HL-60 (cell line): ENCODE data around the gene INO80C.

ENCODE experiments used
- GABPA ChIP-seq: IDR thresholded peaks from 2 replicates; pipeline ENCODE4 v1.6.1; 2012; ENCODE audit warnings: low read depth
- POLR2AphosphoS5 ChIP-seq: IDR thresholded peaks from 2 replicates; pipeline ENCODE4 v1.6.1; 2012; ENCODE audit warnings: low read depth
- TF ChIP-seq, protein P1 (sequence below): IDR thresholded peaks from one replicate; pipeline ENCODE4 v1.5.1; 2011; ENCODE audit warnings: low read length, control low read depth, inconsistent platforms; ENCODE audit not compliant: insufficient read depth

GRCh38 chr18:35507623-35508022, 9.9 kb upstream of the INO80C start:
- TF ChIP-seq POLR2AphosphoS5, result no peak
- TF ChIP-seq, protein P1, sequence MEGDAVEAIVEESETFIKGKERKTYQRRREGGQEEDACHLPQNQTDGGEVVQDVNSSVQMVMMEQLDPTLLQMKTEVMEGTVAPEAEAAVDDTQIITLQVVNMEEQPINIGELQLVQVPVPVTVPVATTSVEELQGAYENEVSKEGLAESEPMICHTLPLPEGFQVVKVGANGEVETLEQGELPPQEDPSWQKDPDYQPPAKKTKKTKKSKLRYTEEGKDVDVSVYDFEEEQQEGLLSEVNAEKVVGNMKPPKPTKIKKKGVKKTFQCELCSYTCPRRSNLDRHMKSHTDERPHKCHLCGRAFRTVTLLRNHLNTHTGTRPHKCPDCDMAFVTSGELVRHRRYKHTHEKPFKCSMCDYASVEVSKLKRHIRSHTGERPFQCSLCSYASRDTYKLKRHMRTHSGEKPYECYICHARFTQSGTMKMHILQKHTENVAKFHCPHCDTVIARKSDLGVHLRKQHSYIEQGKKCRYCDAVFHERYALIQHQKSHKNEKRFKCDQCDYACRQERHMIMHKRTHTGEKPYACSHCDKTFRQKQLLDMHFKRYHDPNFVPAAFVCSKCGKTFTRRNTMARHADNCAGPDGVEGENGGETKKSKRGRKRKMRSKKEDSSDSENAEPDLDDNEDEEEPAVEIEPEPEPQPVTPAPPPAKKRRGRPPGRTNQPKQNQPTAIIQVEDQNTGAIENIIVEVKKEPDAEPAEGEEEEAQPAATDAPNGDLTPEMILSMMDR, result no peak
- TF ChIP-seq GABPA, result no peak
